ENCODE results near the gene PPEF2.

Gene PPEF2

GRCh38 chr4:75831856-75832405 lies 70.3 kb downstream of the PPEF2 start:
- DNase-seq = no peak

- no peak for DNase-seq
Measured at GRCh38 chr4:75830906-75831305, 71.3 kb downstream of the PPEF2 start.

- no peak for DNase-seq
Measured at GRCh38 chr4:75823812-75824211, 78.4 kb downstream of the PPEF2 start.

- no peak for DNase-seq
Measured at GRCh38 chr4:75822416-75822815, 79.8 kb downstream of the PPEF2 start.

GRCh38 chr4:75821966-75822365 lies 80.3 kb downstream of the PPEF2 start:
- no peak for DNase-seq

GRCh38 chr4:75821216-75821615 lies 81.0 kb downstream of the PPEF2 start:
- DNase-seq = no peak

- no peak for DNase-seq
Measured at GRCh38 chr4:75820676-75821075, 81.6 kb downstream of the PPEF2 start.

- no peak for DNase-seq
Measured at GRCh38 chr4:75820197-75820596, 82.1 kb downstream of the PPEF2 start.

- no peak for DNase-seq
Measured at GRCh38 chr4:75819121-75819520, 83.1 kb downstream of the PPEF2 start.

- no peak for DNase-seq
Measured at GRCh38 chr4:75817901-75818300, 84.4 kb downstream of the PPEF2 start.

Measured in bone marrow (tissue), 2 donors.